Adrenal gland (tissue), 19 donors: ENCODE data around the gene ITLN2. TPM values are rescaled to one million over a fixed set of nuclear protein-coding genes. Genes with fewer than 3 reads are reported as not detected.
A peak's percentile ranks its signal among the peaks of the same experiment; 100 is the strongest.

Source experiments
- DNase-seq, 7 donors: peaks; one replicate each; pipeline ENCODE4 v3.0.0-alpha.2; 2019 to 2020
- H3K27ac ChIP-seq, 5 donors: fragments of 200-600 bp; sonication (generic) in 4 of 5; 1 replicate in 3 of 5; 2 replicates in 2 of 5; pipeline versions ENCODE4 v1.5.1 to v1.8.0; 2016 to 2020; ENCODE audit warnings: mild to moderate bottlenecking in 1 of 5
- H3K27me3 ChIP-seq: fragments of 200-600 bp; 2 replicates; pipeline ENCODE4 v1.8.0; 2021
- H3K36me3 ChIP-seq, 2 donors: fragments of 200-600 bp; replicated peaks in 1 of 2; 1 replicate in 1 of 2; 2 replicates in 1 of 2; pipeline versions ENCODE4 v1.5.1 to v1.8.0; 2018 to 2022
- H3K4me1 ChIP-seq, 2 donors: fragments of 200-600 bp; replicated peaks in 1 of 2; 1 replicate in 1 of 2; 2 replicates in 1 of 2; pipeline versions ENCODE4 v1.5.1 to v1.8.0; 2018 to 2021
- H3K4me3 ChIP-seq, 4 donors: fragments of 200-600 bp; sonication (generic) in 3 of 4; one replicate each; pipeline ENCODE4 v1.5.1; 2016 to 2018
- H3K9me3 ChIP-seq, 3 donors: fragments of 200-600 bp; sonication (generic) in 1 of 3; replicated peaks in 1 of 3; 1 replicate in 2 of 3; 2 replicates in 1 of 3; pipeline versions ENCODE4 v1.5.1 to v1.8.0; 2016 to 2021
- CTCF ChIP-seq, 6 experiments: fragments of 450-650 bp in 4 of 6; fragments of 200-600 bp in 2 of 6; sonication (generic) in 1 of 6; IDR thresholded peaks; 1 replicate in 5 of 6; 2 replicates in 1 of 6; pipeline versions ENCODE4 v1.5.1 to v1.8.0; 2016 to 2021; ENCODE audit warnings: antibody characterized with exemption in 6 of 6, mild to moderate bottlenecking in 2 of 6, moderate library complexity in 1 of 6
- POLR2A ChIP-seq, 2 donors: fragments of 450-650 bp; IDR thresholded peaks; one replicate each; pipeline ENCODE4 v1.6.1; 2017; ENCODE audit warnings: antibody characterized with exemption in 2 of 2, mild to moderate bottlenecking in 2 of 2, moderate library complexity in 1 of 2
- WGBS, 4 donors: extraction: QIAGEN DNeasy Blood & Tissue Kit in 2 of 4; methylation state at CpG; one replicate each; pipeline versions ENCODE4 v1.1.5 to v1.1.7; 2013 to 2017; 5-methylcytosine and 5-hydroxymethylcytosine counted together
- intact Hi-C, 2 donors: fragments of 100-400 bp; cut with DNase I; formaldehyde crosslinking; loops; one replicate each; pipeline versions ENCODE4 v1.14.1 to v1.15.0; 2022 to 2023
- long read RNA-seq, 10 donors: library from polyadenylated mRNA in 3 of 10; unstranded in 2 of 10; stranded (forward) in 1 of 10; transcript quantifications; one replicate each; pipeline ENCODE4 v2.0.0 and lab custom pipeline, GENCODE V29; 2021 to 2026
- polyA plus RNA-seq, 3 donors: library from polyadenylated mRNA; stranded (reverse); fragments of 200-250 nt in 2 of 3; fragments of 350-450 nt in 1 of 3; fragmentation: Illumina TruSeq in 1 of 3; extraction: RNeasy Lipid Tissue Mini Kit (QIAGEN cat#74804) in 1 of 3; gene quantifications; one replicate each; pipeline ENCODE4 v1.2.3, GENCODE V29; 2013 to 2014
- total RNA-seq, 9 donors: library from RNA; depleted of rRNA in 4 of 9; stranded (reverse); fragments of >200 nt in 4 of 9; fragments of 120-200 nt in 1 of 9; fragmentation: NEBNext Ultra II Directional in 1 of 9; extraction: Animal tissue kit (Norgen Biotek cat#: 25700) in 1 of 9; gene quantifications; one replicate each; pipeline versions ENCODE4 v1.1.0 to v1.2.4, GENCODE V29; 2013 to 2023
- donor health status: healthy with polysubstance abuse.
- donor health status: Bipolar disorder and iron deficiency.
- donor health status: DM: yes; HTN: yes; CAD: no.
- donor health status: DM: no; HTN: no; CAD: no.
- donor health status: DM: no; HTN: no; CAD: no.
- donor health status: DM: yes; HTN: yes; CAD: no.

ITLN2 gene
- total RNA-seq (1 to 10 TPM in 2 of 9 donors, not detected in 7; 1.1 to 3.1 TPM), polyA plus RNA-seq (under 1 TPM in 1 of 3 donors, not detected in 2; 0.32 TPM)
- long read RNA-seq, donor 1: 0 reads
- long read RNA-seq, donor 2: 0 reads
- long read RNA-seq, donor 3: 0 reads
- long read RNA-seq, donor 4, partial matches to known transcripts: 2 of 2 reads
- long read RNA-seq, donor 4, other reads (novel, unspliced or antisense): 0 of 2 reads
- long read RNA-seq, donor 5: 0 reads
- long read RNA-seq, donor 6: 0 reads
- long read RNA-seq, donor 7: 0 reads
- long read RNA-seq, donor 8: 0 reads
- long read RNA-seq, donor 9: 0 reads
- long read RNA-seq, donor 10: 0 reads

- Histone ChIP-seq H3K27ac (no peak within 1 kb of the TSS), H3K27me3 (no peaks in the 10 kb centered on the region), H3K36me3 (no peaks in the 10 kb centered on the region), H3K4me1 (no peaks in the 10 kb centered on the region), H3K4me3 (no peak within 1 kb of the TSS), H3K9me3 (no peaks in the 10 kb centered on the region)
- intact Hi-C loops: loop anchor here (5.0 to 10.0 kb wide), 4 partner anchors 117 to 280 kb away; no protein-coding TSS in a partner anchor
- TF ChIP-seq CTCF (IDR thresholded peaks at IDR 0.05): peak; percentile 33 to 66 (median 56)
- TF ChIP-seq POLR2A (IDR thresholded peaks at IDR 0.05): no peak
- WGBS, 4 donors: 71 to 81% (median 78%) methylated on average over 8 of the region's 8 CpGs
- peak in 5 of 7 donors; percentile 17 to 53 (median 36) for DNase-seq
Measured at GRCh38 chr1:160954158-160955104, at the start of gene ITLN2. TSS of gene ITLN2 (minus strand) at chr1:160954809. CDS start at chr1:160954741, 68 bp downstream.

GRCh38 chr1:161001525-161001924 is 46.9 kb upstream of the ITLN2 start:
- Histone ChIP-seq H3K9me3 (no peaks in the 10 kb centered on the region), H3K4me1 (peaks cover 8 to 12% of the 10 kb centered on the region in 2 donors), H3K27me3 (no peaks in the 10 kb centered on the region), H3K4me3 (no peak overlapping the region), H3K27ac (no peak overlapping the region), H3K36me3 (peaks cover 0 to 26% of the 10 kb centered on the region in 2 donors)
- intact Hi-C loops: loop anchor here in 1 of 2 donors (5.0 kb wide), 1 partner anchor 51 kb away; no protein-coding TSS in a partner anchor
- peak in 3 of 7 donors; percentile 33 to 56 (median 55) for DNase-seq
- TF ChIP-seq POLR2A (IDR thresholded peaks at IDR 0.05) (no peak), CTCF (IDR thresholded peaks at IDR 0.05) (no peak)
- 62 to 75% (median 70%) methylated on average over 5 of the region's 5 CpGs for WGBS, 4 donors

- WGBS, 4 donors: 79 to 91% (median 84%) methylated on average over 11 of the region's 11 CpGs
- intact Hi-C loops: loop anchor here in 1 of 2 donors (5.0 kb wide), 1 partner anchor 51 kb away; no protein-coding TSS in a partner anchor
Measured at GRCh38 chr1:161000736-161001480, 46.3 kb upstream of the ITLN2 start.

GRCh38 chr1:160999376-160999775 is 44.8 kb upstream of the ITLN2 start:
- 84 to 94% (median 89%) methylated on average over 5 of the region's 5 CpGs for whole genome bisulfite sequencing, 4 donors
- Histone ChIP-seq H3K27me3 (no peaks in the 10 kb centered on the region), H3K4me3 (no peak overlapping the region), H3K36me3 (peaks cover 0 to 26% of the 10 kb centered on the region in 2 donors), H3K9me3 (no peaks in the 10 kb centered on the region), H3K27ac (no peak overlapping the region), H3K4me1 (peaks cover 8 to 12% of the 10 kb centered on the region in 2 donors)
- TF ChIP-seq POLR2A (IDR thresholded peaks at IDR 0.05): no peak
- no peak for TF ChIP-seq CTCF (IDR thresholded peaks at IDR 0.05)
- DNase-seq: no peak
- intact Hi-C loops: no loop called here

More at GRCh38 chr1:161000736-161001480, 46.3 kb upstream of the ITLN2 start:
- no peak for TF ChIP-seq POLR2A (IDR thresholded peaks at IDR 0.05)
- Histone ChIP-seq H3K27me3 (no peaks in the 10 kb centered on the region), H3K36me3 (peaks cover 0 to 26% of the 10 kb centered on the region in 2 donors), H3K4me3 (no peak overlapping the region), H3K9me3 (no peaks in the 10 kb centered on the region), H3K27ac (no peak overlapping the region), H3K4me1 (peaks cover 8 to 12% of the 10 kb centered on the region in 2 donors)
- DNase-seq: no peak
